GM10248 (cell line): ENCODE measurements around the gene ACTG1.

Experiments
- CTCF ChIA-PET: fragments of 300-600 bp; sonication (Branson Sonifier 250); formaldehyde crosslinking; extraction: SDS; loops from one replicate; lab custom pipeline; 2021; ENCODE audit warnings: antibody characterized with exemption; lab: Yijun Ruan, JAX
- POLR2A ChIA-PET: fragments of 350-650 bp; sonication (Branson Sonifier 250); formaldehyde crosslinking; extraction: SDS; loops from one replicate; lab custom pipeline; 2020; ENCODE audit warnings: antibody characterized with exemption; lab: Yijun Ruan, JAX
- DNase-seq: peaks from one replicate; pipeline ENCODE4 v3.0.0; 2012; ENCODE audit errors: extremely low spot score
- CTCF ChIP-seq: IDR thresholded peaks from 2 replicates; pipeline ENCODE4 v1.5.1; 2012; ENCODE audit warnings: mild to moderate bottlenecking, low read depth; ENCODE audit errors: extremely low read depth, missing control alignments, control extremely low read depth

The ACTG1 gene

GRCh38 chr17:81528651-81529436 lies 16.2 kb upstream of the ACTG1 start:
- POLR2A ChIA-PET, result no interaction called here
- no peak for TF ChIP-seq CTCF
- CTCF ChIA-PET, result interaction anchor here (1.0 to 1.3 kb wide), 2 partner anchors 9 kb away, joined by 3 read pairs; no protein-coding TSS in a partner anchor
- DNase-seq, result no peak

GRCh38 chr17:81528384-81528650 lies 15.7 kb upstream of the ACTG1 start:
- POLR2A ChIA-PET, result no interaction called here
- CTCF ChIA-PET, result interaction anchor here (1.3 kb wide), 1 partner anchor 8 kb away, joined by 3 read pairs; no protein-coding TSS in a partner anchor

GRCh38 chr17:81527591-81528383 lies 15.2 kb upstream of the ACTG1 start, which contains the start of gene FSCN2:
FSCN2 (plus strand) TSS chr17:81528377; CDS start chr17:81528532, 155 bp downstream.
- no peak for TF ChIP-seq CTCF
- no peak for DNase-seq
- ChIA-PET POLR2A (no interaction called here), CTCF (no interaction called here)

More at GRCh38 chr17:81528384-81528650, 15.7 kb upstream of the ACTG1 start:
- no peak for TF ChIP-seq CTCF
- DNase-seq, result no peak

- POLR2A ChIA-PET, result no interaction called here
Observed at GRCh38 chr17:81526662-81527571, 14.3 kb upstream of the ACTG1 start.

GRCh38 chr17:81524865-81525159 lies 12.2 kb upstream of the ACTG1 start:
- no peak for DNase-seq
- TF ChIP-seq CTCF, result no peak
- POLR2A ChIA-PET, result no interaction called here
- CTCF ChIA-PET, result interaction anchor here (1.1 kb wide), 1 partner anchor 19 kb away, joined by 3 read pairs; no protein-coding TSS in a partner anchor

More at GRCh38 chr17:81526662-81527571, 14.3 kb upstream of the ACTG1 start:
- no peak for DNase-seq
- no peak for TF ChIP-seq CTCF
- CTCF ChIA-PET, result interaction anchor here (0.9 kb wide), 1 partner anchor 11 kb away, joined by 3 read pairs; no protein-coding TSS in a partner anchor
